ENCODE measurements around the gene PBX1. TPM values are rescaled to one million over a fixed set of nuclear protein-coding genes. Genes with fewer than 3 reads are reported as not detected.
A peak's percentile ranks its signal among the peaks of the same experiment; 100 is the strongest.
"Not testable (repeated sequence)": the region's sequence is repeated elsewhere in the genome, so short reads cannot be mapped to it uniquely, and the experiment has no call there.

The PBX1 gene
- total RNA-seq, 2 donors from 2014 or later, result 33.3 to 37.4 TPM

DNA sequence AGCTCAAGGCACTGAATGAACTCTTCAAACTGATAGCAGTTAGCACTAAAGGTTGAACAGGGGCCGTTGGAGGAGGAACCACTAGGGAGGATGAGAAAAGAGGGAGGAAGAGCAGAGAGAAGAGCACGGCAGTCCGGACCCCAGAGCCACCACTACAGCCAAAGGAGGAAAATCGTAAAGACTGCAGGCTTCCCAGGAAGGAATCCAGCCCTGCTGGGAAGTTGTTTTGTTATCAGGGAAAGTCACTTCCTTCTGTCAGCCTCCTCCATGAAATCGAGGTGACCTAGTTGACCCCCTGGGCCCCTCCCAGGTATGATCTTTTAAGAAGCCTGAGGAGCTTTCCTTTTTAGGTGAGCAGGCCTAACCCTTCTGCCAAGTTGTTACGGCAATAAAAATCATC is 88.2 kb downstream of the PBX1 start:
- no peaks in the 10 kb centered on the region for H3K36me3 ChIP-seq
- H3K27ac ChIP-seq, result no peak overlapping the region
- no peaks in the 10 kb centered on the region for H3K9me3 ChIP-seq
- TF ChIP-seq, protein P1, sequence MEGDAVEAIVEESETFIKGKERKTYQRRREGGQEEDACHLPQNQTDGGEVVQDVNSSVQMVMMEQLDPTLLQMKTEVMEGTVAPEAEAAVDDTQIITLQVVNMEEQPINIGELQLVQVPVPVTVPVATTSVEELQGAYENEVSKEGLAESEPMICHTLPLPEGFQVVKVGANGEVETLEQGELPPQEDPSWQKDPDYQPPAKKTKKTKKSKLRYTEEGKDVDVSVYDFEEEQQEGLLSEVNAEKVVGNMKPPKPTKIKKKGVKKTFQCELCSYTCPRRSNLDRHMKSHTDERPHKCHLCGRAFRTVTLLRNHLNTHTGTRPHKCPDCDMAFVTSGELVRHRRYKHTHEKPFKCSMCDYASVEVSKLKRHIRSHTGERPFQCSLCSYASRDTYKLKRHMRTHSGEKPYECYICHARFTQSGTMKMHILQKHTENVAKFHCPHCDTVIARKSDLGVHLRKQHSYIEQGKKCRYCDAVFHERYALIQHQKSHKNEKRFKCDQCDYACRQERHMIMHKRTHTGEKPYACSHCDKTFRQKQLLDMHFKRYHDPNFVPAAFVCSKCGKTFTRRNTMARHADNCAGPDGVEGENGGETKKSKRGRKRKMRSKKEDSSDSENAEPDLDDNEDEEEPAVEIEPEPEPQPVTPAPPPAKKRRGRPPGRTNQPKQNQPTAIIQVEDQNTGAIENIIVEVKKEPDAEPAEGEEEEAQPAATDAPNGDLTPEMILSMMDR (IDR thresholded peaks at IDR 0.05), result no peak
- H3K4me3 ChIP-seq, result no peak overlapping the region
- DNase-seq (ENCODE audit: low spot score), result no peak
- no peaks in the 10 kb centered on the region for H3K27me3 ChIP-seq
- peaks cover 0 to 67% of the 10 kb centered on the region in 2 donors for H3K4me1 ChIP-seq

DNA sequence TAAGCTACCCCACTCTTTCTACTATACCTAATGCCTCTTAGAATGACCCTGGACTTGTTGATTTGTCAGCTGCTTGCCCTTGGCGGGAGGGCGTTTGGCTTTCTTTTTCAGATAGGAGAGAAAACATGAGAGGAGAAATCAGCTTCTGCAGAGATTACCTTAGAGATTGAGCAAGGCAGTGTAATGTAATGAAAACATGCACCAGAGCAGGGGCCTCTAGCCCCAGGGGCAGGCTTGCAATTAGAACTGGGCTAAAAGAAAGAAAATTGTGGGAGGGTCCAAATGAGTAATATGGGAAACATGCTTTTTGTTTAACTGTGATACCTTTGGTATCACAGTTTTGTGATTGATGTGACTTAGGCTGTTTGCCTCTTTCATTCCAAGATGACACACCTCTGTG is 89.7 kb downstream of the PBX1 start:
- H3K9me3 ChIP-seq, result no peaks in the 10 kb centered on the region
- TF ChIP-seq, protein P1 (IDR thresholded peaks at IDR 0.05), result no peak
- no peak overlapping the region for H3K4me3 ChIP-seq
- no peaks in the 10 kb centered on the region for H3K27me3 ChIP-seq
- DNase-seq (ENCODE audit: low spot score), result no peak
- peak overlapping the region; percentile 15 to 20 for H3K27ac ChIP-seq
- H3K36me3 ChIP-seq, result no peaks in the 10 kb centered on the region
- H3K4me1 ChIP-seq, result peaks cover 0 to 62% of the 10 kb centered on the region in 2 donors

DNA sequence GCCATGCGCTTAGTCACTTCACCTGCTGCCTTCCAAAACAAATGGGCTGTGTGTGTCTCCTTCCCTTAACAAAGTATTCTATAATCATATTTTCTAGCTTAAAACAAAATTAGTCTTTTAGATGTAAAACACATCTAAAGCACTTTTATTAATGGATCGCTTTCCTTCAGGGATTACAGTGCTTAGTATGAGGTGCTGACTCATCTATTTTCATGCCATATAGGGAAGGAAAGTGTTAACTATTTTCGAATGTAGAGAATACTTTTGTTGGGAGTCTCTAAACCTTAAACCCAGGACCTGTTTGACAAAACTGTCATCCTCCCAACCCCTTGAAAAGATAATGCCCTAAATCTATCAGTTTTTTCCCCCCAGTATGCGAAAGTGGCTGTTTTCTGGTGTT is 90.2 kb downstream of the PBX1 start:
- no peaks in the 10 kb centered on the region for H3K36me3 ChIP-seq
- peaks cover 0 to 62% of the 10 kb centered on the region in 2 donors for H3K4me1 ChIP-seq
- no peak for DNase-seq (ENCODE audit: low spot score)
- H3K4me3 ChIP-seq, result no peak overlapping the region
- no peak overlapping the region for H3K27ac ChIP-seq
- H3K9me3 ChIP-seq, result no peaks in the 10 kb centered on the region
- TF ChIP-seq, protein P1 (IDR thresholded peaks at IDR 0.05), result no peak
- no peaks in the 10 kb centered on the region for H3K27me3 ChIP-seq

DNA sequence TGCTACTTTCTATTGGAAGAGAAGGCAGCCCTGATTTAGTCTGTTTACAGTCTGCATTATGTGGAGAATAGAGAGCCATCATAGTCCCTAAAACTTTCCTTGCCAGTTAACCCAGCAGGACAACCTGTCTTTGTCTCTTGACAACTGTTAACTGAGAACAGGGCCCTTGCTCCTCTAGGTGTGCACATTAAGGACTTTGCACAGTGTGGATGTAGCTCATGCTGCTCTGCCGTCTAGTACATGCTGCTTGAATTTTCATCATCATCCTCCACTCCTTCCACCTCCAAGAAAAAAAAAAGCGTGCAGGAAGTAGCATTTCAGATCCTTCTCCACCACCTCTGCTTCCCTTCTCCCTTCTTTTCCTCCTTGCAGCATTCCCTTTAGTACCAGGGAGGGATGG is 91.5 kb downstream of the PBX1 start:
- Histone ChIP-seq H3K27me3 (no peaks in the 10 kb centered on the region), H3K27ac (no peak overlapping the region), H3K4me1 (peaks cover 0 to 50% of the 10 kb centered on the region in 2 donors), H3K9me3 (no peaks in the 10 kb centered on the region), H3K36me3 (no peaks in the 10 kb centered on the region), H3K4me3 (no peak overlapping the region)
- TF ChIP-seq, protein P1 (IDR thresholded peaks at IDR 0.05), result no peak
- DNase-seq (ENCODE audit: low spot score), result no peak

DNA sequence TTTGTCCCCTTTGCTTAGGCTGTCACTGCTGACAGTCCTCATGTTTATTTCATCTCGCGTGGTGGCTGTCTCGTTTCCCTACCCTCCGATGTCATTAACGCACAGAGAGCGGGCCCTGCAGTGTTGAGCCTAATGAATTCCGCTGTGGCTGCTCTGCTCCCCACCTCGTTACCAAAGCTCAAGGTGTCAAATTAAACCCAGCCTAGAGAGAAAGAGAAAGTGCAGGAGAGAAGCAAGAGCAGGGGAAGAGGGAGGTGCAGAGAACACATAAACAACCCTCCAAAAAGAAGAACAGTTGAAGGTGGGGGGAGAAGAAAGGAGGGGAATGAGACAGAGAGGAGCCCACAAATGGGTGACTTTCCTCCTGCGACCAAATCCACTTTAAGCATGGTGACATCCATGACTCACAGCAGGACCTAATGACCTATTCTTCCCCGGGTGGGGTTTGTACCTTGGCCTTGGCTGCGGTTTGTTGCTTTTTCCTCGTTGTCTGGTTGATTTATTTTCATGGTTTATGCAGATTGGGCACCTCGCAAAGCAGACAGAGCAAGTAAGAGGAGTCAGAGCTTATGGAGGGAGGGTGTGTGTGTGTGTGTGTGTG is 92.5 kb downstream of the PBX1 start:
- H3K27ac ChIP-seq, result peak overlapping the region in 1 of 2 donors; percentile 59
- no peaks in the 10 kb centered on the region for H3K36me3 ChIP-seq
- H3K9me3 ChIP-seq, result no peaks in the 10 kb centered on the region
- no peaks in the 10 kb centered on the region for H3K27me3 ChIP-seq
- DNase-seq (ENCODE audit: low spot score), result no peak
- H3K4me1 ChIP-seq, result peaks cover 0 to 50% of the 10 kb centered on the region in 2 donors
- H3K4me3 ChIP-seq, result no peak overlapping the region
- TF ChIP-seq, protein P1 (IDR thresholded peaks at IDR 0.05), result no peak

DNA sequence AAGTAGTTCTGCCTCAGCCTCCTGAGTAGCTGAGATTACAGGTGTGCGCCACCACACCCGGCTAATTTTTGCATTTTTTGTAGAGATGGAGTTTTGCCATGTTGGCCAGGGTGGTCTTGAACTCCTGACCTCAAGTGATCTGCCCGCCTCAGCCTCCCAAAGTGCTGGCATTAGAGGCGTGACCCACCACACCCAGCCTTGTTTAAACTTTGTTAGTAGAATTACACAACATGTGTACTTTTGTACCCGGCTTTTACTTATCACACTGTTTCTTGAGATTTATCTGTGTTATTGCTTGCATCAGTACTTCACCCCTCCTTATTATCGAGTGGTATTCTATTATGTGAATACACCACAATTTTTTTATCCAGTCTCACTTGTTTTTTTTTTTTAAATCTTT is 94.0 kb downstream of the PBX1 start:
- H3K4me1 ChIP-seq, result peaks cover 0 to 43% of the 10 kb centered on the region in 2 donors
- H3K27ac ChIP-seq; H3K36me3 ChIP-seq; H3K27me3 ChIP-seq; H3K9me3 ChIP-seq; DNase-seq (ENCODE audit: low spot score); H3K4me3 ChIP-seq: not testable (repeated sequence)
